ENCODE results near the gene CSTF3.

Gene CSTF3

DNA sequence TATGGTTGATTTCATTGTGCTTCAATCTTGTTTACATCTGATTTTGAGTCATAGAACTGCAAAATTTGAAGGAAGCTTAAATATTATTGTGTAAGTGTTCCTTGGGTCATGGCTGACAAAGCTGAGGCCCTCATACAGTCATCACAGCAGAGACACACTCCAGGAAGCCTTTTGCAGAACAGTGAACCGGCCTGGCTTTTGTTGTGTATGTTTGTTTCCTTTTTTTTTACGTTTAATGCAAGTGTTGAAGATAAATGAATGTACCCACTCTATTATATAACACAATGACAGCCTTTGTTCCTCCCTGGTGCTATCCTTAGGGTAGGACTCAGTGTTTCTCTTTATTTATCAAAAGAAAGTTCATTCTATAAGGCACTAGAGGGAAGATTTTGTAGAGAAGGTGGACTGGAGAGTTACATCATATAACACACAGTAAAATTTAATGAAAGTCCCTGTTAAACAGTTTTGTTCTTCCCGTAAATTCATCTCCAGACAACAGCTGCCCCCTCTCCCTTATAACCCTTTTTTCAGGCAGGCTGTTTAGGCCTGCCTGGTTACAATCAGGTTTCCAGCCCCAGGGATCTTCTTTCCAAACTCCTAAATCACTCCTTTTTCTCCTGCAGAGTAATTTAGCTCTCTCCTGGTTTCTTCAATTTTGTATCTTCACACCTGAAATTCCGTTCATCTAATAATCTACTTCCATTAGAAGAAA, 34.3 kb upstream of the CSTF3 start:
- Histone ChIP-seq H3K27ac (ENCODE audit: extremely low read depth, low read depth, low read length) (no peak overlapping the region), H3K4me1 (ENCODE audit: control insufficient read depth, insufficient read depth, low read length) (no peaks in the 10 kb centered on the region; the same call in 1 of the 2 replicates), H3K4me3 (ENCODE audit: low read depth, low read length) (no peak overlapping the region), H3K36me3 (ENCODE audit: control insufficient read depth in 2 of 2, insufficient read depth in 1 of 2, low read length in 2 of 2) (no peaks in the 10 kb centered on the region), H3K9me3 (ENCODE audit: control insufficient read depth, insufficient read depth, low read depth, low read length) (no peaks in the 10 kb centered on the region)
- ChIA-PET CTCF (interaction anchor here (0.7 to 2.7 kb wide), 2 partner anchors 12 to 30 kb away, joined by 3 to 9 read pairs; no protein-coding TSS in a partner anchor), POLR2A (interaction anchor here (0.7 kb wide), 1 partner anchor 56 kb away, joined by 4 read pairs; no protein-coding TSS in a partner anchor)
- TF ChIP-seq, protein P1, sequence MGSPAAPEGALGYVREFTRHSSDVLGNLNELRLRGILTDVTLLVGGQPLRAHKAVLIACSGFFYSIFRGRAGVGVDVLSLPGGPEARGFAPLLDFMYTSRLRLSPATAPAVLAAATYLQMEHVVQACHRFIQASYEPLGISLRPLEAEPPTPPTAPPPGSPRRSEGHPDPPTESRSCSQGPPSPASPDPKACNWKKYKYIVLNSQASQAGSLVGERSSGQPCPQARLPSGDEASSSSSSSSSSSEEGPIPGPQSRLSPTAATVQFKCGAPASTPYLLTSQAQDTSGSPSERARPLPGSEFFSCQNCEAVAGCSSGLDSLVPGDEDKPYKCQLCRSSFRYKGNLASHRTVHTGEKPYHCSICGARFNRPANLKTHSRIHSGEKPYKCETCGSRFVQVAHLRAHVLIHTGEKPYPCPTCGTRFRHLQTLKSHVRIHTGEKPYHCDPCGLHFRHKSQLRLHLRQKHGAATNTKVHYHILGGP (tag by site-specific recombination; IDR thresholded peaks at IDR 0.05) = no peak
- TF ChIP-seq ZNF560 (tag by site-specific recombination; IDR thresholded peaks at IDR 0.05; ENCODE audit: borderline replicate concordance) = no peak

DNA sequence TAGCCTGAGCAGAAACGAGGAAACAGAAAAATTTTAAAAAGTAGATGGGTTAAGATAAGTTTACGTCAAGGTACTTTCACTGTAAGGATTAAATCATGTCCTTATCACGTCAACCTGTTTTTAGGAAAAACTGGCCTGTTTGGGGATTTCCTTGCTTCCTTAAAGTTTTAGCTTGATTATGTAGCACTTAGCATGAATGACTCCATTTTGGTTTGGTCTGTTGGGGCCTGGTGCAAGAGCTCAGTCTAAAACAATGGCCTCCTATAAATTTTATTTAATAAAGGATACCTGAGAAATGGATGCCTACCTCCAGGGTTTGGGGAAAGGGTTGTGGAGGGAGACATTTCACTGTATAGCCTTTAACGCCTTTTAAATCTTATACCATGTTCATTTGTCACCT, 33.2 kb upstream of the CSTF3 start:
- Histone ChIP-seq H3K4me1 (ENCODE audit: control insufficient read depth, insufficient read depth, low read length) (no peaks in the 10 kb centered on the region; the same call in 1 of the 2 replicates), H3K27ac (ENCODE audit: extremely low read depth, low read depth, low read length) (no peak overlapping the region), H3K9me3 (ENCODE audit: control insufficient read depth, insufficient read depth, low read depth, low read length) (no peaks in the 10 kb centered on the region), H3K4me3 (ENCODE audit: low read depth, low read length) (no peak overlapping the region), H3K36me3 (ENCODE audit: control insufficient read depth in 2 of 2, insufficient read depth in 1 of 2, low read length in 2 of 2) (no peaks in the 10 kb centered on the region)
- POLR2A ChIA-PET = no interaction called here
- CTCF ChIA-PET = interaction anchor here (2.7 kb wide), 1 partner anchor 13 kb away, joined by 9 read pairs; no protein-coding TSS in a partner anchor
- TF ChIP-seq ZNF76 (tag by site-specific recombination; IDR thresholded peaks at IDR 0.05; ENCODE audit: borderline replicate concordance, low read depth) (no peak), ZNF830 (tag by site-specific recombination; IDR thresholded peaks at IDR 0.05; ENCODE audit: low read depth) (no peak), ZNF266 (tag by site-specific recombination; IDR thresholded peaks at IDR 0.05; ENCODE audit: low read depth) (no peak)

DNA sequence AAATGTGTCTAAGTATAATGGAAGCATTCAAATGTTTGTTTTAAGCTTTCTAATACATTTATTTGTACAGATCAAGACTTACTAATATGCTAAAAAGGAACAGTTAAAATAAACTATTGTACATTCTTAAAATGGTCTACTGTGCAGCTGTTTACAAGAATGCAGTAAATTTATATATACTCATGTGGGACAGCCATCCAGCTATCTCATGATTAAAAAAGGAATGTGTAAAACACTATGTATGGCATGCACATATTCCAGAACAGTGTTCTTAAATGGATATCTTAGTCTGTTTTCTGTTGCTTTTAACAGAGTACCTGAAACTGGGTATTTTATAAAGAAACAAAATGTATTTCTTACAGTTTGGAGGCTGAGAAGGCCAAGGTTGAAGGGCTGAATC, 30.2 kb upstream of the CSTF3 start:
- H3K4me3 ChIP-seq (ENCODE audit: low read depth, low read length) = no peak overlapping the region
- H3K36me3 ChIP-seq (ENCODE audit: control insufficient read depth in 2 of 2, insufficient read depth in 1 of 2, low read length in 2 of 2) = no peaks in the 10 kb centered on the region
- CTCF ChIA-PET = interaction anchor here (0.7 to 1.7 kb wide), 2 partner anchors 7 to 280 kb away, joined by 3 to 4 read pairs; no protein-coding TSS in a partner anchor
- no peaks in the 10 kb centered on the region for H3K9me3 ChIP-seq (ENCODE audit: control insufficient read depth, insufficient read depth, low read depth, low read length)
- POLR2A ChIA-PET = no interaction called here
- no peak overlapping the region for H3K27ac ChIP-seq (ENCODE audit: extremely low read depth, low read depth, low read length)
- H3K4me1 ChIP-seq (ENCODE audit: control insufficient read depth, insufficient read depth, low read length) = no peaks in the 10 kb centered on the region; the same call in 1 of the 2 replicates
- TF ChIP-seq SP2 (tag by site-specific recombination; IDR thresholded peaks at IDR 0.05) (no peak), BCL11A (tag by site-specific recombination; IDR thresholded peaks at IDR 0.05; ENCODE audit: low read depth) (no peak), HOXD13 (CRISPR knock-in tag; IDR thresholded peaks at IDR 0.05; ENCODE audit: borderline replicate concordance) (no peak), YY2 (tag by site-specific recombination; IDR thresholded peaks at IDR 0.05) (no peak), ZNF658 (tag by site-specific recombination; IDR thresholded peaks at IDR 0.05) (no peak), ZNF302 (tag by site-specific recombination; IDR thresholded peaks at IDR 0.05; ENCODE audit: low read depth) (no peak), ZNF621 (tag by site-specific recombination; IDR thresholded peaks at IDR 0.05) (no peak), ZNF350 (tag by site-specific recombination; IDR thresholded peaks at IDR 0.05) (no peak), ZNF560 (tag by site-specific recombination; IDR thresholded peaks at IDR 0.05; ENCODE audit: borderline replicate concordance) (no peak), ZNF629 (tag by site-specific recombination; IDR thresholded peaks at IDR 0.05) (no peak)
- TF ChIP-seq, protein P1 (tag by site-specific recombination; IDR thresholded peaks at IDR 0.05) = no peak
- TF ChIP-seq, protein P2, sequence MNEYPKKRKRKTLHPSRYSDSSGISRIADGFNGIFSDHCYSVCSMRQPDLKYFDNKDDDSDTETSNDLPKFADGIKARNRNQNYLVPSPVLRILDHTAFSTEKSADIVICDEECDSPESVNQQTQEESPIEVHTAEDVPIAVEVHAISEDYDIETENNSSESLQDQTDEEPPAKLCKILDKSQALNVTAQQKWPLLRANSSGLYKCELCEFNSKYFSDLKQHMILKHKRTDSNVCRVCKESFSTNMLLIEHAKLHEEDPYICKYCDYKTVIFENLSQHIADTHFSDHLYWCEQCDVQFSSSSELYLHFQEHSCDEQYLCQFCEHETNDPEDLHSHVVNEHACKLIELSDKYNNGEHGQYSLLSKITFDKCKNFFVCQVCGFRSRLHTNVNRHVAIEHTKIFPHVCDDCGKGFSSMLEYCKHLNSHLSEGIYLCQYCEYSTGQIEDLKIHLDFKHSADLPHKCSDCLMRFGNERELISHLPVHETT (tag by site-specific recombination; IDR thresholded peaks at IDR 0.05) = no peak
- TF ChIP-seq, protein P3, sequence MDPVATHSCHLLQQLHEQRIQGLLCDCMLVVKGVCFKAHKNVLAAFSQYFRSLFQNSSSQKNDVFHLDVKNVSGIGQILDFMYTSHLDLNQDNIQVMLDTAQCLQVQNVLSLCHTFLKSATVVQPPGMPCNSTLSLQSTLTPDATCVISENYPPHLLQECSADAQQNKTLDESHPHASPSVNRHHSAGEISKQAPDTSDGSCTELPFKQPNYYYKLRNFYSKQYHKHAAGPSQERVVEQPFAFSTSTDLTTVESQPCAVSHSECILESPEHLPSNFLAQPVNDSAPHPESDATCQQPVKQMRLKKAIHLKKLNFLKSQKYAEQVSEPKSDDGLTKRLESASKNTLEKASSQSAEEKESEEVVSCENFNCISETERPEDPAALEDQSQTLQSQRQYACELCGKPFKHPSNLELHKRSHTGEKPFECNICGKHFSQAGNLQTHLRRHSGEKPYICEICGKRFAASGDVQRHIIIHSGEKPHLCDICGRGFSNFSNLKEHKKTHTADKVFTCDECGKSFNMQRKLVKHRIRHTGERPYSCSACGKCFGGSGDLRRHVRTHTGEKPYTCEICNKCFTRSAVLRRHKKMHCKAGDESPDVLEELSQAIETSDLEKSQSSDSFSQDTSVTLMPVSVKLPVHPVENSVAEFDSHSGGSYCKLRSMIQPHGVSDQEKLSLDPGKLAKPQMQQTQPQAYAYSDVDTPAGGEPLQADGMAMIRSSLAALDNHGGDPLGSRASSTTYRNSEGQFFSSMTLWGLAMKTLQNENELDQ (tag by site-specific recombination; IDR thresholded peaks at IDR 0.05; ENCODE audit: low read depth) = no peak
- TF ChIP-seq, protein P4, sequence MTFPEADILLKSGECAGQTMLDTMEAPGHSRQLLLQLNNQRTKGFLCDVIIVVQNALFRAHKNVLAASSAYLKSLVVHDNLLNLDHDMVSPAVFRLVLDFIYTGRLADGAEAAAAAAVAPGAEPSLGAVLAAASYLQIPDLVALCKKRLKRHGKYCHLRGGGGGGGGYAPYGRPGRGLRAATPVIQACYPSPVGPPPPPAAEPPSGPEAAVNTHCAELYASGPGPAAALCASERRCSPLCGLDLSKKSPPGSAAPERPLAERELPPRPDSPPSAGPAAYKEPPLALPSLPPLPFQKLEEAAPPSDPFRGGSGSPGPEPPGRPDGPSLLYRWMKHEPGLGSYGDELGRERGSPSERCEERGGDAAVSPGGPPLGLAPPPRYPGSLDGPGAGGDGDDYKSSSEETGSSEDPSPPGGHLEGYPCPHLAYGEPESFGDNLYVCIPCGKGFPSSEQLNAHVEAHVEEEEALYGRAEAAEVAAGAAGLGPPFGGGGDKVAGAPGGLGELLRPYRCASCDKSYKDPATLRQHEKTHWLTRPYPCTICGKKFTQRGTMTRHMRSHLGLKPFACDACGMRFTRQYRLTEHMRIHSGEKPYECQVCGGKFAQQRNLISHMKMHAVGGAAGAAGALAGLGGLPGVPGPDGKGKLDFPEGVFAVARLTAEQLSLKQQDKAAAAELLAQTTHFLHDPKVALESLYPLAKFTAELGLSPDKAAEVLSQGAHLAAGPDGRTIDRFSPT (tag by site-specific recombination; IDR thresholded peaks at IDR 0.05) = no peak
- TF ChIP-seq, protein P5, sequence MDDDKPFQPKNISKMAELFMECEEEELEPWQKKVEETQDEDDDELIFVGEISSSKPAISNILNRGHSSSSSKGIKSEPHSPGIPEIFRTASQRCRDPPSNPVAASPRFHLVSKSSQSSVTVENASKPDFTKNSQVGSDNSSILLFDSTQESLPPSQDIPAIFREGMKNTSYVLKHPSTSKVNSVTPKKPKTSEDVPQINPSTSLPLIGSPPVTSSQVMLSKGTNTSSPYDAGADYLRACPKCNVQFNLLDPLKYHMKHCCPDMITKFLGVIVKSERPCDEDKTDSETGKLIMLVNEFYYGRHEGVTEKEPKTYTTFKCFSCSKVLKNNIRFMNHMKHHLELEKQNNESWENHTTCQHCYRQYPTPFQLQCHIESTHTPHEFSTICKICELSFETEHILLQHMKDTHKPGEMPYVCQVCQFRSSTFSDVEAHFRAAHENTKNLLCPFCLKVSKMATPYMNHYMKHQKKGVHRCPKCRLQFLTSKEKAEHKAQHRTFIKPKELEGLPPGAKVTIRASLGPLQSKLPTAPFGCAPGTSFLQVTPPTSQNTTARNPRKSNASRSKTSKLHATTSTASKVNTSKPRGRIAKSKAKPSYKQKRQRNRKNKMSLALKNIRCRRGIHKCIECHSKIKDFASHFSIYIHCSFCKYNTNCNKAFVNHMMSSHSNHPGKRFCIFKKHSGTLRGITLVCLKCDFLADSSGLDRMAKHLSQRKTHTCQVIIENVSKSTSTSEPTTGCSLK (tag by site-specific recombination; IDR thresholded peaks at IDR 0.05) = no peak
